ENCODE data around the gene GNG4.
"Not testable (repeated sequence)": the region's sequence is repeated elsewhere in the genome, so short reads cannot be mapped to it uniquely, and the experiment has no call there.

Gene GNG4

GRCh38 chr1:235648407-235648907 is 1.1 kb downstream of the GNG4 start:
- no peak for DNase-seq

GRCh38 chr1:235647537-235647936 is 2.0 kb downstream of the GNG4 start:
- not testable (repeated sequence) for DNase-seq

GRCh38 chr1:235646463-235646862 is 3.1 kb downstream of the GNG4 start:
- DNase-seq: no peak

- DNase-seq: no peak
Measured at GRCh38 chr1:235644693-235645305, 4.8 kb downstream of the GNG4 start.

GRCh38 chr1:235643837-235644692 is 5.5 kb downstream of the GNG4 start:
- DNase-seq: no peak

GRCh38 chr1:235642943-235643371 is 6.6 kb downstream of the GNG4 start:
- no peak for DNase-seq

- DNase-seq: peak; percentile 68
Measured at GRCh38 chr1:235642011-235642942, 7.3 kb downstream of the GNG4 start.

GRCh38 chr1:235640580-235640979 is 9.0 kb downstream of the GNG4 start:
- DNase-seq: no peak

GRCh38 chr1:235639226-235640205 is 10.1 kb downstream of the GNG4 start:
- DNase-seq: no peak

- not testable (repeated sequence) for DNase-seq
Measured at GRCh38 chr1:235638612-235639011, 11.0 kb downstream of the GNG4 start.

- DNase-seq: no peak
Measured at GRCh38 chr1:235637756-235638534, 11.6 kb downstream of the GNG4 start.

GRCh38 chr1:235635938-235636662 is 13.5 kb downstream of the GNG4 start:
- DNase-seq: no peak

- DNase-seq: no peak
Measured at GRCh38 chr1:235632506-235633401, 16.8 kb downstream of the GNG4 start.

- no peak for DNase-seq
Measured at GRCh38 chr1:235631816-235632215, 17.8 kb downstream of the GNG4 start.

GRCh38 chr1:235628316-235629005 is 21.1 kb downstream of the GNG4 start:
- DNase-seq: no peak

GRCh38 chr1:235625831-235626230 is 23.8 kb downstream of the GNG4 start:
- DNase-seq: no peak

- DNase-seq: no peak
Measured at GRCh38 chr1:235625340-235625739, 24.2 kb downstream of the GNG4 start.

GRCh38 chr1:235624721-235625333 is 24.8 kb downstream of the GNG4 start:
- no peak for DNase-seq
